K562 (cell line): Measurements from ENCODE around the gene BAIAP3. TPM values are rescaled to one million over a fixed set of nuclear protein-coding genes. Genes with fewer than 3 reads are reported as not detected.

Source experiments
- ATAC-seq: fragments of 200-7000 bp; cut with Tn5 transposase; 3 replicates; pipeline ENCODE4 v1.9.1; 2020; ENCODE audit warnings: moderate library complexity
- BruUV-seq: library from RNA; stranded (reverse); fragments of 400-500 nt; replicated peaks from 2 replicates; lab custom pipeline; 2021; lab: Mats Ljungman, UMichigan
- CTCF ChIA-PET: fragments of 300-600 bp; formaldehyde crosslinking; extraction: SDS; loops from one replicate; lab custom pipeline; 2021; ENCODE audit warnings: low intra/inter-chr PET ratio; lab: Yijun Ruan, JAX
- POLR2A ChIA-PET: fragments of 300-600, 350-650 bp; sonication (Branson Sonifier 250); formaldehyde crosslinking; extraction: SDS; loops from one replicate; lab custom pipeline; 2021; ENCODE audit warnings: antibody characterized with exemption, inconsistent platforms; lab: Yijun Ruan, JAX
- DNase-seq, 4 experiments: peaks; one replicate each; pipeline versions ENCODE4 v3.0.0 to v3.0.0-alpha.2; 2011 to 2018; ENCODE audit warnings: low spot score in 3 of 4, mixed read lengths in 3 of 4; ENCODE audit errors: extremely low read depth in 1 of 4
- FAIRE-seq: peaks from 2 replicates; lab custom pipeline; 2011; peaks lifted over from hg19 to GRCh38; lab: Jason Lieb, UNC
- H2AFZ ChIP-seq: 2 replicates; pipeline ENCODE4 v1.6.0; 2011; ENCODE audit warnings: low read depth, low read length, control low read depth, inconsistent platforms
- H3K27ac ChIP-seq: fragments of 200-600 bp; 3 replicates; pipeline ENCODE4 v1.8.0; 2011; ENCODE audit warnings: low read depth, mild to moderate bottlenecking, control low read depth, inconsistent platforms, low read length, moderate library complexity, mixed read lengths; ENCODE audit errors: extremely low read depth
- H3K27me3 ChIP-seq, 2 experiments: fragments of 300-600 bp in 1 of 2; 2 replicates in 1 of 2; 3 replicates in 1 of 2; pipeline versions ENCODE4 v1.6.0 to v1.8.0; 2011; ENCODE audit warnings: inconsistent platforms in 2 of 2, low read length in 2 of 2, mild to moderate bottlenecking in 1 of 2, mixed read lengths in 1 of 2, moderate library complexity in 1 of 2; ENCODE audit not compliant: control insufficient read depth in 2 of 2, insufficient read depth in 2 of 2
- H3K36me3 ChIP-seq: fragments of 300-600 bp; 3 replicates; pipeline ENCODE4 v1.8.0; 2011; ENCODE audit warnings: mild to moderate bottlenecking, low read length, inconsistent platforms; ENCODE audit not compliant: control insufficient read depth, insufficient read depth
- H3K4me1 ChIP-seq, 2 experiments: fragments of 200-600 bp in 1 of 2; replicated peaks in 1 of 2; 2 replicates in 1 of 2; 3 replicates in 1 of 2; pipeline versions ENCODE4 v1.5.1 to v1.8.0; 2011; ENCODE audit warnings: inconsistent platforms in 2 of 2, low read length in 2 of 2, mild to moderate bottlenecking in 1 of 2, mixed read lengths in 1 of 2, moderate library complexity in 1 of 2; ENCODE audit not compliant: control insufficient read depth in 2 of 2, insufficient read depth in 2 of 2
- H3K4me2 ChIP-seq: 2 replicates; pipeline ENCODE4 v1.6.1; 2011; ENCODE audit warnings: low read length, control low read depth, inconsistent platforms, mixed read lengths; ENCODE audit not compliant: insufficient read depth
- H3K4me3 ChIP-seq: fragments of 200-600 bp; sonication (generic), shearing (Covaris generic); 2 replicates; pipeline ENCODE4 v1.5.1; 2016; ENCODE audit warnings: control low read depth, inconsistent platforms
- H3K79me2 ChIP-seq: fragments of 200-600 bp; 3 replicates; pipeline ENCODE4 v1.8.0; 2011; ENCODE audit warnings: low read length, inconsistent platforms; ENCODE audit not compliant: control insufficient read depth, insufficient read depth
- H3K9ac ChIP-seq, 2 experiments: 2 replicates each; pipeline versions ENCODE4 v1.6.0 to v1.6.1; 2011; ENCODE audit warnings: low read depth in 2 of 2, low read length in 2 of 2, control low read depth in 1 of 2, inconsistent platforms in 1 of 2, mild to moderate bottlenecking in 1 of 2, mixed read lengths in 1 of 2; ENCODE audit not compliant: insufficient read depth in 1 of 2
- H3K9me1 ChIP-seq: one replicate; pipeline ENCODE4 v1.6.0; 2011; ENCODE audit warnings: inconsistent platforms, mild to moderate bottlenecking, low read length, moderate library complexity; ENCODE audit not compliant: control insufficient read depth, insufficient read depth
- H3K9me3 ChIP-seq: replicated peaks from 2 replicates; pipeline ENCODE4 v1.5.1; 2011; ENCODE audit warnings: low read depth, low read length, inconsistent platforms; ENCODE audit not compliant: control insufficient read depth, insufficient read depth
- H4K20me1 ChIP-seq: replicated peaks from 2 replicates; pipeline ENCODE4 v1.6.1; 2011; ENCODE audit warnings: low read length, inconsistent platforms, mixed read lengths; ENCODE audit not compliant: control insufficient read depth, insufficient read depth
- CC2D1A ChIP-seq: fragments of 450-650 bp; IDR thresholded peaks from 2 replicates; pipeline ENCODE4 v1.6.1; 2017; ENCODE audit warnings: mild to moderate bottlenecking
- GTF2E2 ChIP-seq: fragments of 200-800 bp; sonication (Bioruptor generic); IDR thresholded peaks from 2 replicates; pipeline ENCODE4 v1.6.1; 2016; ENCODE audit warnings: missing genetic modification characterization, missing compliant biosample characterization
- NR4A1 ChIP-seq, 2 experiments: fragments of 250-450 bp in 1 of 2; fragments of 450-650 bp in 1 of 2; sonication (Bioruptor Pico) in 1 of 2; IDR thresholded peaks; 2 replicates each; pipeline versions ENCODE4 v1.4.0 to v1.6.1; 2016 to 2020; ENCODE audit warnings: mild to moderate bottlenecking in 2 of 2, missing compliant biosample characterization in 1 of 2, missing genetic modification characterization in 1 of 2, moderate library complexity in 1 of 2
- SMAD3 ChIP-seq: fragments of 450-650 bp; formaldehyde crosslinking; conservative IDR thresholded peaks from 2 replicates; pipeline ENCODE4 v1.4.0; 2020; ENCODE audit warnings: mild to moderate bottlenecking
- WGBS: fragments of 100-300 bp; shearing (Covaris generic); methylation state at CpG from one replicate; pipeline ENCODE4 v1.1.6; 2016; ENCODE audit warnings: low coverage, mixed read lengths; ENCODE audit not compliant: insufficient coverage; ENCODE audit errors: missing lambda C conversion rate; 5-methylcytosine and 5-hydroxymethylcytosine counted together
- in situ Hi-C: fragments of 300-500 bp; cut with MboI; formaldehyde crosslinking; loops from 4 replicates; pipeline ENCODE4 v1.15.0; 2018; ENCODE audit warnings: inconsistent platforms, mixed read lengths
- intact Hi-C: fragments of 100-400 bp; cut with micrococcal nuclease; formaldehyde crosslinking; loops from 2 replicates; pipeline ENCODE4 v1.14.2; 2022
- polyA plus RNA-seq, 8 experiments: library from polyadenylated mRNA; depleted of rRNA in 4 of 8; stranded (reverse) in 5 of 8; unstranded in 3 of 8; fragments of >200 nt; fragmentation: Nextera tagmentation in 2 of 8; fragmentation: Illumina TruSeq in 1 of 8; extraction: Ambion mirVana in 2 of 8; extraction: Trizol in 1 of 8; gene quantifications; 2 replicates each; pipeline versions ENCODE4 v1.2.1 to v1.2.3, GENCODE V29; 2011 to 2014; ENCODE audit warnings: inconsistent platforms in 1 of 8, missing spikeins in 1 of 8
- total RNA-seq, 7 experiments: library from RNA; depleted of rRNA in 6 of 7; stranded (reverse); fragments of >200 nt in 6 of 7; fragmentation: Illumina TruSeq in 2 of 7; extraction: Trizol in 2 of 7; gene quantifications; 2 replicates each; pipeline versions ENCODE4 v1.2.1 to v1.2.3, GENCODE V29; 2011 to 2021; ENCODE audit warnings: low replicate concordance in 1 of 7
- TF ChIP-seq, protein P1 (sequence below), 2 experiments: fragments of 250-450 bp in 1 of 2; fragments of 450-650 bp in 1 of 2; sonication (Bioruptor Pico) in 1 of 2; IDR thresholded peaks; 2 replicates each; pipeline versions ENCODE4 v1.6.1 to v1.8.0; 2016 to 2021; ENCODE audit warnings: mild to moderate bottlenecking in 2 of 2, moderate library complexity in 2 of 2, missing compliant biosample characterization in 1 of 2, missing genetic modification characterization in 1 of 2

Gene BAIAP3
- total and polyA plus RNA-seq, 9 of the 15 experiments (the other 6 are each of a cell fraction or from before 2014, with no cell fraction given) = 0.03 to 4.5 (median 0.57) TPM; not detected in 1

DNA sequence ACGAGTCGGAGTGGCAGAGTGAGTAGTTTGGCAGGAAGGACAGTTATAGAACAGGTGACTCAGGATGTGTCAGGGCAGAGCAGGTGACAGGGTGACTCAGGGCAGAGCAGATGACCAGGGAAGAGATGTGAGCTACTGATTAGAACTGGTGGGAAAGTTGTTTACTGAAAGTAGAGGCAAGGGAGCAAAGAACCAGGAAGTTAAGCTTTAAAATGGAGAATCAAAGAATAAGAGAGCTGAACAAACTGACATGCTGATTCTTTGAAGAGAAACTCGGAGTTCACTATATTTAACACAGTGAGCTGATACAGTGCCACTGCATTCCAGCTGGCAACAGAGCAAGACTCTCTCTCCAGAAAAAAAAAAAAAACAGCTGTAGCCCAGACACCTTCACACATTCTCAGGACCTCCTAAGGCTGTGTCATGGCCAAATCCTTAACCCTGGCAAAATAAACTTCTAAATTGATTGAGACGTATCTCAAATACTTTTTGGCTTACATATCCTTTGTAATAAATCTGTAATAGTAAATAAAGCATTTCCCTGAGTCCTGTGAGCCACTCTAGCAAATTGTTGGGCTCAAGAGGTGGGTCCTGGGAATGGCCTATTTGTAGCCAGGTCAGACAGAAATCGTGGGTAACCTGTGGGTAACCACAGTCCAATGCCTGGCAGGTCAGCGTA, 36.3 kb upstream of the BAIAP3 start (continued):
- TF ChIP-seq NR4A1 (CRISPR knock-in tag; IDR thresholded peaks at IDR 0.05) (no peak), NR4A1 (tag; IDR thresholded peaks at IDR 0.05) (0 out of 2 replicates have a peak, but pooled peaks have one; percentile 7), CC2D1A (no peak), SMAD3 (no peak)
- TF ChIP-seq, all 486 proteins: peak for 101

DNA sequence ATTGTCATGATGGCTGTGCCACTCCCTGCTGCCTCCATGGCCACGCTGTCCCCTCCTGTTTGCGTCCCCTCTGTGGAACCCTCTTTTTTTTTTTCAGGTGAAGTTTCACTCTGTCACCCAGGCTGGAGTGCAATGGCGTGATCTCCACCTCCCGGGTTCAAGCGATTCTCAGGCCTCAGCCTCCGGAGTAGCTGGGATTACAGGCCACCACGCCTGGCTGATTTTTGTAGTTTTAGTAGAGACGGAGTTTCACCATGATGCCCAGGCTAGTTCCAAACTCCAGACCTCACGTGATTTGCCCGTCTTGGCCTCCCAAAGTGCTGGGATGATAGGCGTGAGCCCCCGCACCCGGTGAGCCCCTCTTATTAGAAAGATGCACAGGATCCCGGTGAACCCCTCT, 35.0 kb upstream of the BAIAP3 start:
- DNase-seq (no peak), ATAC-seq (no peak), FAIRE-seq (no peak)
- no peak overlapping the region for H3K4me3 ChIP-seq
- no peaks in the 10 kb centered on the region for H4K20me1 ChIP-seq
- no TSS peak for BruUV-seq
- intact Hi-C loops = loop anchor here (10.0 kb wide), 1 partner anchor 46 kb away; no protein-coding TSS in a partner anchor
- H2AFZ ChIP-seq = no peak overlapping the region
- no peaks in the 10 kb centered on the region for H3K9me1 ChIP-seq
- no peaks in the 10 kb centered on the region for H3K27me3 ChIP-seq
- ChIA-PET CTCF (interaction anchor here (0.6 kb wide), 1 partner anchor 484 kb away, joined by 3 read pairs; the partner anchor contains the start of gene SPSB3), POLR2A (no interaction called here)
- H3K36me3 ChIP-seq = no peaks in the 10 kb centered on the region
- no peak overlapping the region for H3K9ac ChIP-seq
- H3K9me3 ChIP-seq = no peaks in the 10 kb centered on the region
- no peak overlapping the region for H3K27ac ChIP-seq
- no peaks in the 10 kb centered on the region for H3K79me2 ChIP-seq
- 79% methylated on average over 11 of the region's 14 CpGs for WGBS
- no peak overlapping the region for H3K4me2 ChIP-seq
- in situ Hi-C loops = no loop called here
- TF ChIP-seq GTF2E2 = 0 out of 2 replicates have a peak, but pooled peaks have one; percentile 51
- TF ChIP-seq, protein P1, sequence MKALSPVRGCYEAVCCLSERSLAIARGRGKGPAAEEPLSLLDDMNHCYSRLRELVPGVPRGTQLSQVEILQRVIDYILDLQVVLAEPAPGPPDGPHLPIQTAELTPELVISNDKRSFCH (CRISPR knock-in tag; IDR thresholded peaks at IDR 0.05) = no peak
- TF ChIP-seq, protein P1 (tag; IDR thresholded peaks at IDR 0.05) = no peak
- H3K4me1 ChIP-seq = peaks cover 41 to 46% of the 10 kb centered on the region in 2 experiments
